Measurements from ENCODE around the gene UAP1.

GRCh38 chr1:162587347-162587746 is 25.8 kb downstream of the UAP1 start:
- TF ChIP-seq CTCF (conservative IDR thresholded peaks at IDR 0.05) (no peak), ZFX (IDR thresholded peaks at IDR 0.05) (no peak)
